LNCAP (cell line): ENCODE results near the gene SEMA3D.

Source experiments
- TF ChIP-seq, protein P1 (sequence below): fragments of 450-650 bp; IDR thresholded peaks from 2 replicates; pipeline ENCODE4 v1.5.1; 2017; ENCODE audit warnings: mild to moderate bottlenecking

SEMA3D gene

DNA sequence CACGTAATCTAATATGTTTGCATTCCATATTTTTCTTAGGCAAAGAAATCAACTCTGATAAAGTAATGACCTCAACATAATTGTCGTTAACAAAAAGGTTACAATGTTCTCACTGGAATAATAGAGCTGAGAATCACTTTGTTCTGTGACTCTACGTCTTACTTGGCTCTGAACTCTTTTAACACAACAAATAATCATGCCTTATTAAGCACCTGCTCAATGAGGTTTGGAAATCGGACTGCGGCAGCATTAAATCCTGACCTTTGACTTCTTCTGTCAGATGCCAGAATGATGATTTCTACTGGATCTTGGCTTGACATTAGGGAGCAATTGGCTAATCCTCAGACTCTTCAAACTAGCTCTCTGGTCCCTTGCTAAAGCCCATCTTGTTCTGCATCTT, 233.6 kb downstream of the SEMA3D start:
- TF ChIP-seq, protein P1, sequence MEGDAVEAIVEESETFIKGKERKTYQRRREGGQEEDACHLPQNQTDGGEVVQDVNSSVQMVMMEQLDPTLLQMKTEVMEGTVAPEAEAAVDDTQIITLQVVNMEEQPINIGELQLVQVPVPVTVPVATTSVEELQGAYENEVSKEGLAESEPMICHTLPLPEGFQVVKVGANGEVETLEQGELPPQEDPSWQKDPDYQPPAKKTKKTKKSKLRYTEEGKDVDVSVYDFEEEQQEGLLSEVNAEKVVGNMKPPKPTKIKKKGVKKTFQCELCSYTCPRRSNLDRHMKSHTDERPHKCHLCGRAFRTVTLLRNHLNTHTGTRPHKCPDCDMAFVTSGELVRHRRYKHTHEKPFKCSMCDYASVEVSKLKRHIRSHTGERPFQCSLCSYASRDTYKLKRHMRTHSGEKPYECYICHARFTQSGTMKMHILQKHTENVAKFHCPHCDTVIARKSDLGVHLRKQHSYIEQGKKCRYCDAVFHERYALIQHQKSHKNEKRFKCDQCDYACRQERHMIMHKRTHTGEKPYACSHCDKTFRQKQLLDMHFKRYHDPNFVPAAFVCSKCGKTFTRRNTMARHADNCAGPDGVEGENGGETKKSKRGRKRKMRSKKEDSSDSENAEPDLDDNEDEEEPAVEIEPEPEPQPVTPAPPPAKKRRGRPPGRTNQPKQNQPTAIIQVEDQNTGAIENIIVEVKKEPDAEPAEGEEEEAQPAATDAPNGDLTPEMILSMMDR = no peak

DNA sequence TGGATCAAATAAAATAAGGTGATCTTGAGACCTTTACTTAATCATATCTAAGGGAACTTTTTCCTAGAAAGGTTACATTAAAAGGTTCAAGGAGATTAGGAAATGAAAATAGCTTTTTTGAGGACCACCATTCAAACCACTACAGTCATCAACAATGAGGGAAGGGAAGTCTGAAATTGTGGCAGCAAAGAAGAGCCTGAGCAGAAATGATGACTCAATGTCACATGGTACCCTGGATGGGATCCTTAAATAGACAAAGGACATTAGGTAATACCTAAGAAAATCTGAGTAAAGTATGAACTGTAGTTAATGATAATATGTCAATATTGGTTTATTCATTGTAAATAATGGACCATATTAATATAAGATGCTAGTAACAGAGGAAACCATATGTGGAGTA, 236.0 kb downstream of the SEMA3D start:
- TF ChIP-seq, protein P1 = no peak

DNA sequence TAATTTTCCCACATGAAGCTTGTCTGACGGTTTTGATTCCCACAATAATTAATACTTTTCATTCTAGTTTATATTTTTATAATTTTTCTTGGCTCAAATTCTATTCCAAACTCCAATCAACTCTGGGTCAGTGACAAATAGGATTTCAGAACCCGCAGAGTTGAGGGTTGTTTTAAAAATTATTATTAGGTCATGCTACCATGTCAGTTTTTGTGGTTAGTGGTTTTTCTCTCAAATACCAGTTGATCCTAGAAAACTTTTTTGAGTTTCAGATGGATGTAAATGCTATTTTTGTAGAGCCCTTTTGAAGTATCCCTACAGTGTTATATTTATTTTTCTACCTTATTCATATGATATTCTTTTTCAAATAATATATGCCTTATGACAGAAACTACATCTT, 237.4 kb downstream of the SEMA3D start:
- TF ChIP-seq, protein P1 = no peak

DNA sequence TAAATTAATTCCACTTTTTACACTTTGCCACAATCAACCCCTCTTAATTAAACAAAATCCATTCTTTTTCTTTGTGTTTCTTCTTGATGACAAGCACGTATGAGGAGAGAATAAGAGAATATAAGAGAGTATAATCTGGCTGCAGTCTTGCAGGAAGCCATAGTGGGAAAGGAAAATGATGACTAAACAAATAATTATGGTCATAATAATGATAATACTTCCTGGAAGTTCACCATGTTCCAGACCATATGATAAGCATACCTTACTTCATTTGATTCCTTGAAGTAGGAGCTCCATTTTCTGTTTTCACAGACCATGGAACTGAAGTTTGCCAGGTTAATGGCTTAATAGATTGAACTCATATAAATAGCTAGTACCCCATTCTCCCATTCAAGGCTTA, 237.8 kb downstream of the SEMA3D start:
- TF ChIP-seq, protein P1 = no peak

DNA sequence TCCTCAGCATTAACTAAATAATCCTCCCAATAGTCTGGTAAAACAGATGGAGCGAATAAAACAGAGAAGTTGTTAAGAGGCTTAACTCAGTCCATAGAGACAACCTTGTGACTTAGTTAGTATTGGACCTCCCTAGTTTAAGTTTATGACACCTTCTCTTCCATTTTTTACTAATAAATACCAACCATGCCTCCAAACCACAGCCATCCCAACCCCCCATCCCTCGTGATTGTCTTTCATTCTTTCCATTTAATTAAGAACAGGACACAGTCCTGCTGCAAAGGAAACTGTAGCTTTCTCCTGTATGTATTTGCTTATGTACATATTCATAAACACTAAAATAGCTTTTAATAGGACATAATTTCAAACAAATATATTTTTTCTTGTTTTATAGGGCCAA, 238.2 kb downstream of the SEMA3D start:
- TF ChIP-seq, protein P1 = no peak

DNA sequence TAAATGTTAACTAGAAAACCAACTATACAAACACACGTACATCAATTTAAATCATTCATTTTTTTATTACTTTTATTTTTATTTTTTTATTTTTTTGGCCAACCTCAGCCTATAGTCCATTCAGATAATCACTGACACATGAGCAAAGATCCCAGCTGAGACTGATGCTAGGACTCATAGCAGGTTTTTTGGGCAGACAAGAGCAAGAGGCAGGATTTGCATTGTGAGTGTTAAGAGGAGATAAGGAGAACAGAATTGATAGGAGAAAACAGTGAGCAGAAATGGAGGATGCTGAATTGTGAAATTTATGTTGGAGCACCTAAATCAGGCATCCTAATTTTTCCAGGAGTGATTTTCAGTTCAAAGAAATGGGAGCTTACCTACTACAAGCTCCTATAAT, 240.3 kb downstream of the SEMA3D start:
- TF ChIP-seq, protein P1 = no peak
